OCI-LY3 (cell line): Measurements from ENCODE around the gene TMCC2.
A peak's percentile ranks its signal among the peaks of the same experiment; 100 is the strongest.

Experiments
- CTCF ChIP-seq: fragments of 200-600, 300-600 bp; sonication (generic); IDR thresholded peaks from 2 replicates; pipeline ENCODE4 v1.5.1; 2014; ENCODE audit warnings: antibody characterized with exemption, low read length, low read depth
- EZH2phosphoT487 ChIP-seq: fragments of 200-600 bp; shearing (Covaris generic); IDR thresholded peaks from 2 replicates; pipeline ENCODE4 v1.6.1; 2018; ENCODE audit warnings: antibody characterized with exemption, mixed run types, low read depth

- TF ChIP-seq CTCF: peak; percentile 21
- TF ChIP-seq EZH2phosphoT487: no peak
These were observed 89.7 kb downstream of the TMCC2 start for GRCh38 chr1:205317311-205317917.
